AG04450 (cell line): ENCODE results near the gene TMEM186. TPM values are rescaled to one million over a fixed set of nuclear protein-coding genes. Genes with fewer than 3 reads are reported as not detected.
"Not testable (repeated sequence)": the region's sequence is repeated elsewhere in the genome, so short reads cannot be mapped to it uniquely, and the experiment has no call there.

Experiments used
- CTCF ChIA-PET: fragments of 300-600, 350-600 bp; formaldehyde crosslinking; extraction: SDS; loops from one replicate; lab custom pipeline; 2022; ENCODE audit warnings: antibody characterized with exemption, inconsistent platforms; lab: Charles Lee
- POLR2A ChIA-PET: fragments of 350-600 bp; formaldehyde crosslinking; extraction: SDS; loops from one replicate; lab custom pipeline; 2021; ENCODE audit warnings: antibody characterized with exemption, inconsistent platforms; lab: Yijun Ruan, JAX
- DNase-seq: peaks from one replicate; pipeline ENCODE4 v3.0.0-alpha.2; 2011; ENCODE audit warnings: low read depth, low spot score
- H3K27ac ChIP-seq: one replicate; pipeline ENCODE4 v1.5.1; 2012; ENCODE audit warnings: low read depth, low read length, control low read depth
- H3K27me3 ChIP-seq: one replicate; pipeline ENCODE4 v1.6.0; 2012; ENCODE audit warnings: low read length; ENCODE audit not compliant: control insufficient read depth, insufficient read depth
- H3K4me3 ChIP-seq: 2 replicates; pipeline ENCODE4 v1.5.1; 2011; ENCODE audit warnings: mild to moderate bottlenecking, low read depth, low read length, control low read depth
- H3K9me3 ChIP-seq: 2 replicates; pipeline ENCODE4 v1.5.1; 2012; ENCODE audit warnings: low read length; ENCODE audit not compliant: control insufficient read depth, insufficient read depth
- CTCF ChIP-seq: IDR thresholded peaks from 2 replicates; pipeline ENCODE4 v1.5.1; 2011; ENCODE audit warnings: low read depth, low read length, control low read depth, inconsistent platforms
- polyA plus RNA-seq: library from polyadenylated mRNA; depleted of rRNA; stranded (reverse); fragments of >200 nt; gene quantifications from 2 replicates; pipeline ENCODE4 v1.2.3, GENCODE V29; 2011

The TMEM186 gene
- polyA plus RNA-seq, 1 experiment, result 7.7 TPM

DNA sequence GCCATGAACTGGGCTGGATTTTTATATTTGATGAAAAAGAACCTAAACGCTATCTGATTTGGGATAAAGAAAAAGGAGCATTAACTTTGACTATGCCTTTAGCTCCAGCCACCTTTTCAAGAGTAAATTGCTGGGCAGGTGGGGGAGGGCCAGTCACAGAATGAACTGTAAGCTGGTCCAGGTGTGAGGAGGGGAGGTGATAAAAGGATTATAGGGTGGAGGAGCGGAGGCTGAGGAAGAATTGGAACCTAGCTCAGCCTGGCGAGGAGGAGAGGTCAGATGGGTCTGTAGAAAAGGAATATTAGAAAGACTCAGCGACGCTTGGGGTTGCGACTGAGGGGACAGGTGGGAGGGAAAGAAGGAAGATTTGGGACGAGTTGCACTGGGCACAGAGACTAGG, 39.4 kb upstream of the TMEM186 start:
- CTCF ChIA-PET, H3K27me3 ChIP-seq, H3K27ac ChIP-seq, POLR2A ChIA-PET, H3K9me3 ChIP-seq, H3K4me3 ChIP-seq, DNase-seq: not testable (repeated sequence)

DNA sequence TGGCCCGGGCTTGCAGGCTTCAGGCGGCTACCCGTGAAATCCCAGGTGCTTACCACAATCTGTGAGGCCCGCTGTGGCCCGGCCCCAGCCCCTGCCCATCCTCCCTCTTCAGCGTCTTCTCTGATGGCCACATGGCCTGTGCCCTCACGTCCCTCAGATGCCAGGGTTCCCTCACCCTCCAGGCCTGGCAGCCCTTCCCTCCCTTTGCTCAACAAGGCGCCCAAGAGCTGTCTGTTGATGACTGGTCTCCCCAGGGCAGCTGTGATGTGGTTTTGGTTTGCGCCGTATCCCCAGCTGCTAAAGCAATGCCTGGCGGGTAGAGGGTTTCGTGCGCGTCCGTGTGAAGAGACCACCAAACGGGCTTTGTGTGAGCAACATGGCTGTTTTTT, 35.3 kb upstream of the TMEM186 start:
- Histone ChIP-seq H3K27ac (no peak overlapping the region), H3K4me3 (no peak overlapping the region), H3K27me3 (no peaks in the 10 kb centered on the region), H3K9me3 (no peaks in the 10 kb centered on the region; the same call in 1 of the 2 replicates)
- no peak for TF ChIP-seq CTCF
- DNase-seq, result no peak
- POLR2A ChIA-PET, result no interaction called here
- CTCF ChIA-PET, result no interaction called here

DNA sequence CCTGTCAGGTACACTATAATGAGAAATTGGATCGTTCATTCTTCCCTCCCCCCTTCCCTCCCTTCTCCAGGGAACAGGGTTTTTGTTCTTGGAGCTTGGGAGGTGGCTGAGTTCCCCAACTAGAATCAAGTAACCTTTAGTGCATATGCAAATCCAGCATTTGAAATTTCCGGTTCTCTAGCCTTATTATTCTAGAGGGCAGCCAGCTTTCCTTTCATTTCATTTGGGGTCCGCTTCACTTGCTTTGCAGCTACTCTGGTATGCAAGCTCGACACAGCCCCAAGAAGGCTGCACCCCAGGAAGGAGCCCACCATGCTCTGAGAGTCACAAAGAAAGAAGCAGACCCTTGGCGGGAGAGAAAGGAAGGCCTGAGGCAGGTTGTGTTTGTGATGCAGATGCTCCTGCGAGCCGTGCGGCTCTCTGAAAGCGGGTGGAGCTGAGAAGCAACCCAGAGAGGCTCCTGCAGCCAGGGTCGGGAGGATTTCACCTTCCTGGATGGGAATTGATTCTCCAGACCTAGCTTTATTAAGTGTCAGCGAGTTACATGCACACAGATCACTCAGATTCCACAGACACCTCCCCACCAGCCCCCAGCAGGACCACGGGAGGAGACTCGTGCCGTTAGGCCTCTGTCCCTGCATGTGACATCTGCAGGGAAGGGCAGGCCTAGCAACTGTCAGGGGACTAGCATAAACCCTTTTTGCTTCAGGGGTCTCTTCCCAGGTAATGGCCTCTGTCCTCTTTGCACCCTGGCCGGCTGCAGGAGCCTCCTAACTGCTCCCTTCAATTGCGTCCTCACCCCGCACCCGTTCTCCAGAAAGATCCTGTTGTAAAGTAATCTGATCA, 34.7 kb upstream of the TMEM186 start:
- Histone ChIP-seq H3K27ac (no peak overlapping the region), H3K4me3 (no peak overlapping the region), H3K9me3 (no peaks in the 10 kb centered on the region; the same call in 1 of the 2 replicates), H3K27me3 (no peaks in the 10 kb centered on the region)
- CTCF ChIA-PET, result no interaction called here
- TF ChIP-seq CTCF, result no peak
- POLR2A ChIA-PET, result no interaction called here
- no peak for DNase-seq

- H3K27me3 ChIP-seq, result no peaks in the 10 kb centered on the region
- ChIA-PET POLR2A (no interaction called here), CTCF (no interaction called here)
- no peaks in the 10 kb centered on the region; the same call in 1 of the 2 replicates for H3K9me3 ChIP-seq
- H3K27ac ChIP-seq, result no peak overlapping the region
- no peak overlapping the region for H3K4me3 ChIP-seq
- no peak for DNase-seq
- no peak for TF ChIP-seq CTCF
Measured at GRCh38 chr16:8831450-8831849, 34.0 kb upstream of the TMEM186 start.

GRCh38 chr16:8828541-8829165, 31.2 kb upstream of the TMEM186 start:
- CTCF ChIA-PET, result interaction anchor here (0.8 kb wide), 1 partner anchor 180 kb away, joined by 3 read pairs; no protein-coding TSS in a partner anchor
- H3K4me3 ChIP-seq, result no peak overlapping the region
- no peaks in the 10 kb centered on the region; the same call in 1 of the 2 replicates for H3K9me3 ChIP-seq
- TF ChIP-seq CTCF, result no peak
- POLR2A ChIA-PET, result no interaction called here
- H3K27me3 ChIP-seq, result no peaks in the 10 kb centered on the region
- H3K27ac ChIP-seq, result no peak overlapping the region
- no peak for DNase-seq
